ENCODE measurements around the gene ZNF710.
A peak's percentile ranks its signal among the peaks of the same experiment; 100 is the strongest.

ZNF710 gene

GRCh38 chr15:89993349-89993748 is 7.8 kb upstream of the ZNF710 start:
- DNase-seq: no peak

- DNase-seq: no peak
Observed at GRCh38 chr15:89997079-89997478, 4.0 kb upstream of the ZNF710 start.

GRCh38 chr15:89998141-89998661 is 2.9 kb upstream of the ZNF710 start:
- no peak for DNase-seq

DNA sequence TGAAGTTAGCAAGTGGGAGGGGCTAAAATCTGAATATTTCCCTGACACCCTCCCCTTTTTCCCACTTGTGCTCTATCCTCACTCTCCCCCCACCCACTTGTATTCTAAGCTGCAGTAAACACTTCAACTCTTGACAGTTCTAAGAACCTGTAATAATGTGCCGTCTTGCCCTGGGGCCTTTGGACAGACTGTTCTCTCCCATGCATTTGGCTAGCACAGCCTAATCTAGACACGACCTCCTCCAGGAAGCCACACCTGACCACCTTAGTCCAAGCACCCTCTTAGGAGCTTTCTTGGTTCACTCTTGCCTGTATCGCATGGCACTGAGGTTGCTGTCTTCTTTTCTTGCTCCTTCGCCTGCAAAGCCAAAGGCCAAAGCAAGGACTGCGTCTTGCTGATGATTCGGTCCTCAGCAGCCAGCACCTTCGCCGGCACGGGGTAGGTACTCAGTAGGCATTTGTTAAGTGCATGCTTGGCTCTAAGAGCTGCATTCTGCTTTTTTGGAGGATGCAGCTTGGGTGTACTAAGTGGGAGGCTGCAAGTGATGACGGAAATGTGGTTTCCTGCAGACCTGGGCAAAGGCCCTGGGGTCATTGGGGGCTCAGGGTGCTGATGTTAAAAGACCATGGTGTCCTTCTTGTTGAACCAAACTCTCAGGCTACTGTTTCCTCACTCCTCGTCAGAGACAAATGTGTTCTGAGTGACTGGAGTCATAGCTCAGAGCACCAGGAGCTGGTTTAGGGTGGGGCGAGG is 2.0 kb upstream of the ZNF710 start:
- DNase-seq: no peak

DNA sequence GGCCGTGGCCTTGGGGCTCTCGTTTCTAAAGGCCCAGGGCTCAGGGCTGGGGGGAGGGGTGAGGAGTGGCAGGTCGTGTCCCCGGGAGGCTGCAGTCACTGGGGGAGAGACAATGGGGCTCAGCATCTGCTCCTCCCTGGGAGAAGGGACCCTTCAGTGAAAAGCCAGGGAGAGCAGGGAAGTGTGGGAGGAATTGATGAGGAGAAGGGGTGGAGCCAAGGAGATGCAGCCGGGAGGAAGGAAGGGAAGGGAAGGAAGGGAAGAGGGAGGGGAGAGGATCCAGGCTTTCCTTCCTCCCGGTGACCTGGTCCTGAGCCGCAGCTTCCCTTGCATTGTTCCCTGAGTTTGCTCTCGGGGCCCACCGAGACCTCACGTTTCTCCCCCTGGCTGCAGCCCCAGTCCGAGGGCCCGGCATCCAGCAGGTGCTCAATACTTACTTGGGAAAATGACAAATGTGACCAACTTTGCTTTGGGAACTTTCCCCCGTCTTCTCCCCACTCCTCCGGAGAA is 1.4 kb upstream of the ZNF710 start:
- DNase-seq: no peak

GRCh38 chr15:90000186-90001001 is 730 bp upstream of the ZNF710 start:
- no peak for DNase-seq

- peak; percentile 63 for DNase-seq
Observed at GRCh38 chr15:90001683-90002427, 731 bp downstream of the ZNF710 start.

DNA sequence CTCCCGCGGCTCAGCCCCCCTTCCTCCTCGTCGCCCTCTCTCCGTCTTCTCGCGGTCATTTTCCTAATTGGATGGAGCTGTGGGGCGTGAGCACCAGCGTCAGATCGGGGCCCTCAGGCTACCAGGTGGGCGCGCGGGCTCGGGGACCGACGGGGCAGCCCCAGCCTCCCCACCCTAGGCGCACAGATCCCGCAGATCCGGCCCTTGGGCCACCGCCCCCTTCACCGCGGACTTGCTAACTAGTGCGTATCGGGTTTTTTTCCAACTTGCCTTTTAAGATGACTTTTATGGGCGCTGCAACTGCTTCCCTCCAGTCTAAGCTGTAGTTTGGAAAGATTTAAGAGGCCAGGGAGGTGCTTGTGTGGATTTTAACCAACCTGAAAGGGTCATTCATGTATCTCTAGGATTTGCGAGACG is 1.3 kb downstream of the ZNF710 start:
- DNase-seq: peak; percentile 41

- DNase-seq: no peak
Observed at GRCh38 chr15:90003736-90004135, 2.6 kb downstream of the ZNF710 start.

DNA sequence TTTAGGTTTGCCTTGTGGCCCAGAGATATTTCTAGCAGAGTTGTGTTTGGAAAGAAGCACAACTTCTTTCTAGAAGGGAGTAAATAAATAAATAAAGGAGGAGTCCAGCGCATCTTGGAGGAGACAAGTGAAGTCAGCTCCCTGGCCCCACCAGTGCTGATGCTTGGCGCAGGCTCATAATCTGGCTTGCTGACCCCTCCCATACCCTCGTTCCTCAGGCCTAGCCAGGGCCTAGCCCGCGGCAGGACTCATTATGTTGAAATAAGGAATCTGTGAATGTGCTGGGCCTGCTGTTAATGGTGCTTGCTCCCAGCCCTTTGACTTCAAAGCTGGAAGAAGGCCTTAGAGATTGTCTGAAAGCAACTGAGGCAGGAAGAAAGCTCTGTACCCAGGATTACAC is 3.1 kb downstream of the ZNF710 start:
- no peak for DNase-seq

GRCh38 chr15:90004671-90005070 is 3.5 kb downstream of the ZNF710 start:
- DNase-seq: peak; percentile 52

GRCh38 chr15:90006217-90007075 is 5.3 kb downstream of the ZNF710 start:
- no peak for DNase-seq

- no peak for DNase-seq
Observed at GRCh38 chr15:90007076-90007460, 5.9 kb downstream of the ZNF710 start.

DNA sequence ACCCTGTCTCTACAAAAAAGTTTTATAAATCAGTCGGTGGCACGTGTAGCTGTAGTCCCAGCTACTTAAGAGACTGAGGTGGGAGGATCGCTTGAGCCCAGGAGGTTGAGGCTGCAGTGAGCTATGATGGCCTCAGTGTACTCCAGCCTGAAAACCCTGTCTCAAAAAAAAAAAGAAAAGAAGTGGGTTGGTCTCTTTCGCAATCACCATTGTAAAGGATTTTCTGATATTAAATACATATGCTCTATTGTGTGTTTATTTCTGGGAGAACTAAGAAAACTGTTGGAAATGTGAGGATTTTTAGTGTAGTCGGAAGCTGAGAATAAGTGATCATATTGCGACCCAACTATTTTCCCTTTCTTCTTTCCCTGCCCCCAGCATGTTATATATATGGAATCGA is 7.5 kb downstream of the ZNF710 start:
- no peak for DNase-seq

GRCh38 chr15:90009301-90010022 is 8.3 kb downstream of the ZNF710 start:
- no peak for DNase-seq

- no peak for DNase-seq
Observed at GRCh38 chr15:90011705-90012104, 10.6 kb downstream of the ZNF710 start.

GRCh38 chr15:90013503-90013937 is 12.4 kb downstream of the ZNF710 start:
- DNase-seq: no peak

DNA sequence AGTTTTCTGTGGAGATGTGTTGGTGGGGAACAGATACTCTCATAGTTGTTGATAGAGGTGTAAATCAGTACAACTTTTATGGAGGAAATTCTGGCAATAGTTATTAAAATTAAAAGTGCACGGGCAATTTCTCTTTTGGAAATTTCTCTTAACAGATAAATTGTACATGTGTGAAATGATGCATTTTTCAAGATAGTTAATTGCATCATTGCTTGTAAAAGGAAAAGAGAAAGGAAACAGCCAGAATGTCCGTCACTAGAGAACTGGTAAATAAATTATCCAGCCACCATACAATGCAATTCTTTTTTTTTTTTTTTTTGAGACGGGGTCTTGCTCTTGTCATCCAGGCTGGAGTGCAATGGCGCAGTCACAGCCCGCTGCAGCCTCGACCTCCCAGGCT is 14.2 kb downstream of the ZNF710 start:
- DNase-seq: no peak

- DNase-seq: no peak
Observed at GRCh38 chr15:90015749-90016148, 14.6 kb downstream of the ZNF710 start.

- no peak for DNase-seq
Observed at GRCh38 chr15:90016721-90017120, 15.6 kb downstream of the ZNF710 start.

DNA sequence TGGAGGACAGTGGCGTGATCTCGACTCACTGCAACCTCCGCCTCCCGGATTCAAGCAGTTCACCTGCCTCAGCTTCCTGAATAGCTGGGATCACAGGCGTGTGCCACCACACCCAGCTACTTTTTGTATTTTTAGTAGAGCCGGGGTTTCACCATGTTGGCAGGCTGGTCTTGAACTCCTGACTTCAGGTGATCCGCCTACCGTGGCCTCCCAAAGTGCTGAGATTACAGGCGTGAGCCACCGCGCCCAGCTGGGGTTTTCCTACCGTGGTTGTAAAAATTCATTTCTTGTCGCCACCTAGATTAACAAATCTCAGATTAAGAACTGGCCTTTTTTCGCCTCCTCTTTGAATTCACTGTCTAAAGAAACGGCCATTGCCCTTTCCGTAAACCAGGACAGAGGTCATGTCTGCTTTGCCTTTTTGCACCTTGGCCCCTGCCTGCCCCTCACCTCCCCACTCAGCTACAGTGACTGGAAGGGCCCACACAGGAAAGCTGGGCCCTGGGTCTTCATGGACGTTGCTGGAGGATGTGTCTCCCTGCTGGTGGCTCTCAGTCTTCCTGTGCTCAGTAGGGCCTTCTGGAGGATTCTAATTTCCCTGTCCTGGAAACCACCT is 17.2 kb downstream of the ZNF710 start:
- no peak for DNase-seq
